ENCODE results near the gene SPTB.

DNA sequence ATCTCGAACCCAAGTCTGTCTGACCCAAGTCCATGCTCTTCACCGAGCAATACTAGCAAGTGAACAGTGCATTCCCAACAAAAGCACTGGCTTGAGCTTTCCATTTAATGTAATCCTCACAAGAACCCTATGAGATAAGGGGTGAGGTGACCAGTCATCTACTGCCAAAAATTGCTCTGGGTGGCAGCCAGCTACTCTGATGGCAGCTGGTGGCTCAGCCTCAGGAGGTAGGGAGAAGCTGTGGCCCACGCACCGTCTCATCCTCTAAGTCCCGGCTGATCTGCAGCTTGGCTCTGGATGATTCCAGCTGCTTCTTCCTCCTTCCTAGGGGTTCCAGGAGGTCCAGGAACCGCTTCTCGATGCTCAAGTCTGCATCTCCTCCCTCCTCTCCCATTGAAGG, 100.2 kb downstream of the SPTB start:
- no peak for TF ChIP-seq CTCF (IDR thresholded peaks at IDR 0.05)
- no peak for TF ChIP-seq POLR2A (IDR thresholded peaks at IDR 0.05)

All from sigmoid colon (tissue), 3 donors.